HG02588 (cell line): ENCODE results near the gene ZNF765.
"Not testable (repeated sequence)": the region's sequence is repeated elsewhere in the genome, so short reads cannot be mapped to it uniquely, and the experiment has no call there.

Experiments used
- ATAC-seq: cut with Tn5 transposase; IDR thresholded peaks from one replicate; pipeline ENCODE4 v1.9.1; 2021; ENCODE audit warnings: mild to moderate bottlenecking, moderate library complexity; ENCODE audit not compliant: unreplicated experiment

The ZNF765 gene

GRCh38 chr19:53420520-53421315, 25.8 kb downstream of the ZNF765 start:
- ATAC-seq = not testable (repeated sequence)

- no peak for ATAC-seq
Measured at GRCh38 chr19:53422551-53422950, 27.6 kb downstream of the ZNF765 start.

- ATAC-seq = not testable (repeated sequence)
Measured at GRCh38 chr19:53423074-53423473, 28.1 kb downstream of the ZNF765 start.

GRCh38 chr19:53423680-53424079, 28.7 kb downstream of the ZNF765 start:
- ATAC-seq = not testable (repeated sequence)

GRCh38 chr19:53424968-53425597, 30.1 kb downstream of the ZNF765 start:
- ATAC-seq = no peak

GRCh38 chr19:53431399-53432087, 36.6 kb downstream of the ZNF765 start, which contains the start of gene ZNF761:
ZNF761 (plus strand) TSS chr19:53431984; CDS start chr19:53447269, 15,285 bp downstream.
- ATAC-seq = peak; percentile 92

GRCh38 chr19:53432088-53432661, 37.2 kb downstream of the ZNF765 start:
- peak; percentile 18 for ATAC-seq

- not testable (repeated sequence) for ATAC-seq
Measured at GRCh38 chr19:53443809-53444208, 48.9 kb downstream of the ZNF765 start.

GRCh38 chr19:53447196-53447595, 52.2 kb downstream of the ZNF765 start:
- ATAC-seq = not testable (repeated sequence)

GRCh38 chr19:53455828-53456227, 60.9 kb downstream of the ZNF765 start:
- no peak for ATAC-seq

- not testable (repeated sequence) for ATAC-seq
Measured at GRCh38 chr19:53460131-53460721, 65.3 kb downstream of the ZNF765 start.

- ATAC-seq = no peak
Measured at GRCh38 chr19:53461866-53462265, 66.9 kb downstream of the ZNF765 start.

- ATAC-seq = no peak
Measured at GRCh38 chr19:53462861-53463260, 67.9 kb downstream of the ZNF765 start.

- no peak for ATAC-seq
Measured at GRCh38 chr19:53463263-53463662, 68.3 kb downstream of the ZNF765 start.

- no peak for ATAC-seq
Measured at GRCh38 chr19:53466726-53467484, 72.0 kb downstream of the ZNF765 start.

GRCh38 chr19:53467485-53468262, 72.7 kb downstream of the ZNF765 start, which contains the start of gene ZNF813:
ZNF813 (plus strand) TSS chr19:53467733; CDS start chr19:53483823, 16,090 bp downstream.
- peak; percentile 83 for ATAC-seq

- ATAC-seq = not testable (repeated sequence)
Measured at GRCh38 chr19:53468628-53469027, 73.7 kb downstream of the ZNF765 start.

- no peak for ATAC-seq
Measured at GRCh38 chr19:53471916-53472315, 77.0 kb downstream of the ZNF765 start.

- ATAC-seq = not testable (repeated sequence)
Measured at GRCh38 chr19:53474832-53475231, 79.9 kb downstream of the ZNF765 start.
